Subcutaneous adipose tissue (tissue), 4 donors: ENCODE measurements around the gene HNRNPH3. TPM values are rescaled to one million over a fixed set of nuclear protein-coding genes. Genes with fewer than 3 reads are reported as not detected.

Experiments
- total RNA-seq, 4 donors: library from RNA; depleted of rRNA; stranded (reverse); fragments of >200 nt; gene quantifications; one replicate each; pipeline ENCODE4 v1.1.0, GENCODE V29; 2016
- TF ChIP-seq, protein P1 (sequence below): fragments of 450-650 bp; IDR thresholded peaks from one replicate; pipeline ENCODE4 v1.5.1; 2016; ENCODE audit warnings: low read depth, mild to moderate bottlenecking, control low read depth, antibody characterized with exemption, moderate library complexity

The HNRNPH3 gene
- total RNA-seq, 4 donors from 2014 or later: 49.3 to 88.0 (median 56.3) TPM

DNA sequence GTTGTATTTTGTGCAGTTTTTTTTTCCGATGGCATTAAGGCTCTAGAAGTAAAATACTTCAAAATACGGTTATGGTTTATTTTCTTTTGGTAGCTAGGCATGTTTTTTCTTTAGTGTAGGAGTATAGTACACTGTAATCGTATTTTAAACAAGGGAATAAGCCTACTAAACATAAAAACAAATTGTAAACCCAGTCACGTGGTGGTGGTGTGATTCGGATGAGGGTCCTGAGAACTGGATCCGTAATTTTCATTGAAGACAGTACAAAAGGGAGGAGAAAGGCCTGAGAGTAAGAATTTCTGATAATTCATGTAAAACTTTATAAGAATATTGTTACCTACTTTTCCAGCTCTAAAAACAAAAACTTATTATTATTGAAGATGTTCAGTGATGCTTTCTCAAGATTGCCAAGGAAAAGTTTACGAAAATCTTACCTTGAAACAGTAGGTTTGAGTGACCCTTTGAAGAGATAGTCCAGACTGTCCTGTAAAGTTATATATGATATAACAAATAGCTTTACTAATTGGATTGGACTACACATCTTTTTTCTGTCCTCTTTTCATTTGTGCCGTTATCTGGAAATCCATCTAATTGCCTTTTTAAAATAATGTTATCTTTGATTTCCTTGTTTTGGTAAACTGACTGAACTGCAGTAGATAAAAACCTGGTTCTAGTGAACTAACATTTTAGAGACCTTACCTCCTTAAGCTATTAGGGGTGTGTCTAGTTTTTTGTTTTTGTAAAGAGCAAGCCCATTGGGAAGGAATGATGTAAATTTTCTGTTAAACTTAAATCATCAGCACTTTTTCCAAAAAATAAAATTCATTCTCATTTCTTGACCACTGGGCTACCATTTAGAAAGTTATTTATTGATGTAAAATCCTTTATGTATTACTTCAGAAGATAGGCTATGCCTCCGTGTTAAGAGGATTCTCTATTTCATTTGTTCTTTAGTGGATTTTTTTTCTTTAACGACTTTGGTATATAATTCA is 1.9 kb downstream of the HNRNPH3 start:
- TF ChIP-seq, protein P1, sequence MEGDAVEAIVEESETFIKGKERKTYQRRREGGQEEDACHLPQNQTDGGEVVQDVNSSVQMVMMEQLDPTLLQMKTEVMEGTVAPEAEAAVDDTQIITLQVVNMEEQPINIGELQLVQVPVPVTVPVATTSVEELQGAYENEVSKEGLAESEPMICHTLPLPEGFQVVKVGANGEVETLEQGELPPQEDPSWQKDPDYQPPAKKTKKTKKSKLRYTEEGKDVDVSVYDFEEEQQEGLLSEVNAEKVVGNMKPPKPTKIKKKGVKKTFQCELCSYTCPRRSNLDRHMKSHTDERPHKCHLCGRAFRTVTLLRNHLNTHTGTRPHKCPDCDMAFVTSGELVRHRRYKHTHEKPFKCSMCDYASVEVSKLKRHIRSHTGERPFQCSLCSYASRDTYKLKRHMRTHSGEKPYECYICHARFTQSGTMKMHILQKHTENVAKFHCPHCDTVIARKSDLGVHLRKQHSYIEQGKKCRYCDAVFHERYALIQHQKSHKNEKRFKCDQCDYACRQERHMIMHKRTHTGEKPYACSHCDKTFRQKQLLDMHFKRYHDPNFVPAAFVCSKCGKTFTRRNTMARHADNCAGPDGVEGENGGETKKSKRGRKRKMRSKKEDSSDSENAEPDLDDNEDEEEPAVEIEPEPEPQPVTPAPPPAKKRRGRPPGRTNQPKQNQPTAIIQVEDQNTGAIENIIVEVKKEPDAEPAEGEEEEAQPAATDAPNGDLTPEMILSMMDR: no peak

- TF ChIP-seq, protein P1: no peak
Measured at GRCh38 chr10:68334672-68335467, 3.0 kb downstream of the HNRNPH3 start.

GRCh38 chr10:68336754-68337351 is 5.0 kb downstream of the HNRNPH3 start:
- TF ChIP-seq, protein P1: no peak

DNA sequence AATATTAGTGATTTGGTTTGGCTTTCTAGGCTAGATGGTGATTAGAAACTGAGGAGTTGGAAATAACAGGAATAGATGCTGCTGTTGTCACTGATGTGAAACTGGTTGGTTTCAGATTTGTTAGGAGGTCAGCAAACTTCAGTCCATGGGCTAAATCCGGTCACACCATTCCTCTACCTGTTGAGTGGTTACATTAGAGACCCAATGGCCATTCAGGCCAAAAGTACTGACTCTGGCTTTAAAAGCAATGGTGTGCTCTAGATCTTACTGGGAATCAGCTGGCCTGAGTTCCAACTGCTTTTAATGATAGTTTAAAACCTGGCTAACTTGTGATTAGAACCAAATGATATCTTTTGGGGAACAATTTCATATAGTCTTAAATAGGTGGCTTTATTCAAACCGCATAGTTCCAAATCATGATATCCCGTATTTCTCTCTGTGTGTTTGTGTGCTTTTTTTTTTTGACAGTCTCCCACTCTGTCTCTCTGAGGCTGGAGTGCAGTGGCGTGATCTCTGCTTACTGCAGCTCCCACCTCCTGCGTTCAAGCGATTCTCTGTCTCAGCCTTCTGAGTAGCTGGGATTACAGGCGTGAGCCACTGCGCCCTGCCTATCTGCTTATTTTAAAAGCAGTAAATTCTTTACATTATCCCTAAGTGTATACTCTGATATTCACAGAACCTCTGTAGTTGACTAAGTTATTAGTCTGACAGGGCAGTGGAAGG is 8.7 kb downstream of the HNRNPH3 start:
- TF ChIP-seq, protein P1: no peak

GRCh38 chr10:68342909-68343516 is 11.1 kb downstream of the HNRNPH3 start:
- TF ChIP-seq, protein P1: no peak

DNA sequence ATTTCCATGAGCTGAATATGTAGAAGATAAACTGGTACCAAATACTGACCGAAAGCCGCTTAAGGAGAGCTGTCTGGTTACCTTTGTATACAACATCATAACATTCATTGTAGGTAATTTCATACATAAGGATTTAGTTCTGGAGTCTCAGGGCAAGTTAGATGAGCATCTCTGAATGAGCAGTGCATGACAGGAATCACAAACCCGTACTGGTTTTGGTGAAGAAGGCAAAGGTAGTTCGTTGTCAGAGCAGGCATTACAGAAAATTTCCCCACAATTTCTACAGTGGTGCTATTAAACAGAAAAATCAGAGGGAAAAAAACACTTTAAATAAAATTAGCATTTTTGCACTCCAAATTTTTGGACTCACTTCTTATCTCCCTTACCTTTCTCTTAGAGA is 13.8 kb downstream of the HNRNPH3 start:
- TF ChIP-seq, protein P1: no peak
